Measurements from ENCODE around the gene APBB1.

- TF ChIP-seq, protein P1, sequence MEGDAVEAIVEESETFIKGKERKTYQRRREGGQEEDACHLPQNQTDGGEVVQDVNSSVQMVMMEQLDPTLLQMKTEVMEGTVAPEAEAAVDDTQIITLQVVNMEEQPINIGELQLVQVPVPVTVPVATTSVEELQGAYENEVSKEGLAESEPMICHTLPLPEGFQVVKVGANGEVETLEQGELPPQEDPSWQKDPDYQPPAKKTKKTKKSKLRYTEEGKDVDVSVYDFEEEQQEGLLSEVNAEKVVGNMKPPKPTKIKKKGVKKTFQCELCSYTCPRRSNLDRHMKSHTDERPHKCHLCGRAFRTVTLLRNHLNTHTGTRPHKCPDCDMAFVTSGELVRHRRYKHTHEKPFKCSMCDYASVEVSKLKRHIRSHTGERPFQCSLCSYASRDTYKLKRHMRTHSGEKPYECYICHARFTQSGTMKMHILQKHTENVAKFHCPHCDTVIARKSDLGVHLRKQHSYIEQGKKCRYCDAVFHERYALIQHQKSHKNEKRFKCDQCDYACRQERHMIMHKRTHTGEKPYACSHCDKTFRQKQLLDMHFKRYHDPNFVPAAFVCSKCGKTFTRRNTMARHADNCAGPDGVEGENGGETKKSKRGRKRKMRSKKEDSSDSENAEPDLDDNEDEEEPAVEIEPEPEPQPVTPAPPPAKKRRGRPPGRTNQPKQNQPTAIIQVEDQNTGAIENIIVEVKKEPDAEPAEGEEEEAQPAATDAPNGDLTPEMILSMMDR (IDR thresholded peaks at IDR 0.05): no peak
- no peak for TF ChIP-seq POLR2A (IDR thresholded peaks at IDR 0.05)
Observed at GRCh38 chr11:6453152-6453551, 34.3 kb upstream of the APBB1 start.

Measured in lower leg skin (tissue), 3 donors.